GM18502 (cell line): ENCODE data around the gene RPS6KA2.

ENCODE experiments used
- ATAC-seq: cut with Tn5 transposase; IDR thresholded peaks from one replicate; pipeline ENCODE4 v1.9.1; 2021; ENCODE audit warnings: mild to moderate bottlenecking; ENCODE audit not compliant: unreplicated experiment, poor library complexity

RPS6KA2 gene

DNA sequence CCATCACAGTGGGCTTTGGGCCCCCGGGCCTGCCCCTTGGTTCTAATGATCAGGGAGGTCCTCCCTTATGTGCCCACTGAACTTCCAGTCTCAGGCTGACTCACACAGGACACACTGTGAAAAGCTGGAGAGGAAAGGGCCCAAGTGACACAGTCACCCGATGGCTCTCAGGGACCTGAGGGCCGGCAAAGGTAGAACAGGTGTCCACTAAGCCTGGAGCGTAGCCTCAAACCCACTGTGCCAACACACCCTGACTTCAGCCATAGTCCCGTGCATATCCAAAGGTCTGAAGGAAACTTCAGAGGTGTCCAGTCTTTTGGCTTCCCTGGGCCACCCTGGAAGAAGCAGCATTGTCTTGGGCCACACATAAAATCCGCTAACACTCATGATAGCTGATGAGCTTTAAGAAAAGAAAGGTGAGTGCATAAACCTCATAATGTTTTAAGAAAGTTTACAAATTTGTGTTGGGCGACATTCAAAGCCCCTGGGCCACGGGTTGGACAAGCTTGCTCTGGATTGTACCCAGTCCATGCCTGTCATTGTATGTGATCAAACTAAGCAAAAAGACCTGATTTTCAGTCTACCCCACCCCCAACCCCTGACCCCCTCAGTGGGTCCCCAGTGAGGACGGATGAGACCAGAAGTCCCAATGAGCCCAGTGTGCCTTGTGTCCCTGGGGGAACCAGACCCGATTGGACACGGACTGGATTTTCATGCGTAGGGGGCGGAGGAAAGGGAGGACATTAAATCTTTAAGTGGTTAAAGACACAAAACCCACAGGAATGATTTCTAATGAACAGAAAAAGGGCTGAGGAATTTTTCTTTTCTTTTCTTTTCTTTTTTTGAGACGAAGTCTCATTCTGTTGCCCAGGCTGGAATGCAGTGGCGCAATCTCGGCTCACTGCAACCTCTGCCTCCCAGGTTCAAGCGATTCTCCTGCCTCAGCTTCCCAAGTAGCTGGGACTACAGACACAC lies 46.7 kb downstream of the RPS6KA2 start:
- ATAC-seq: no peak

DNA sequence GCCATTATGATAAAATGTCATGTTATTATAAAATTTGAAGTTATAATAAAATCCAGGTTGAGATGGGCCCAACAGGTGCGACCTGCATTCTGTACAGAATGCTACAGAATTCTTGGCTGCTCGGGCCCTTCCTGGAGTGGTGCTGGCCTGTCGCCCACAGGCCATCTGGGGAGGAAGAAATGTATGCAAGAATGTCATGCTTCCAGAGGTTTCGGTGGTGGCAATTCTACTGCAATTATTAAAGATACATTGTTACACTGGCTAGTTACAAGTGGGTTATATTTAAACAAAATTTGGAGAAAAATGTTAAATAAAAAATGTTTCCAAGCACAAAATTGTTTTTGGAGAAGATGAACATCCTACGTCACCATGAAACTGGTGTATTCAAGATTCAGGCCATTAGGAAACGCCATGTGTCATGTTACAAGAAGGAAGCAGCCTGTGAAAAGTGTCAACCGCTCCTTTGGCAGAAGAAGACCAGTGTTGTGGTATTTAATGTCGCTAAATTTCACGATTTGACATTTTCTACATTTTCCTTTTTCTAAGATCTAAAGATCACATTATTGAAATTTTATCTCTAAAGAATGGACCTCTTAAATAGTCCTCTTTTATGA lies 47.7 kb downstream of the RPS6KA2 start:
- no peak for ATAC-seq

- no peak for ATAC-seq
These were observed 48.4 kb downstream of the RPS6KA2 start for GRCh38 chr6:166578536-166579236.

DNA sequence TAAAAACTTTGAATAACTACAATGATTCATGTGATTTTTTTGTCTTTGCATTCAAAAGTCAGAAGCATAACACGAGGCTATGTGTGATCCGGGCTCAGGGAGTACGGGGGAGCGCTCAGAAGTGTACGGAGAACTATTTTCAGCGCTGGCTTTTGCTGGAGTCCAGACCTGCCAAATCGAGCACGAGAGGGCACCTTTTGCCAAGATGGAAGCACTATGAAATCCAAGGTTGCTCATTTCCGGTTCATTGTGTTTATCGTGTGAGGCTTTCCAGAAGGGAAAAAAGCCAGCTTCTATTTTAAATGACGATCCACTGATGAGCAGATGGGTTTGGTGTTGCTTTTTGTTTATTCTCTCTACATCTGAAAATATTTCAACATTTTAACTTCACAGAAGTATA lies 51.8 kb downstream of the RPS6KA2 start:
- ATAC-seq: no peak

GRCh38 chr6:166573511-166574216 lies 53.4 kb downstream of the RPS6KA2 start:
- ATAC-seq: no peak

DNA sequence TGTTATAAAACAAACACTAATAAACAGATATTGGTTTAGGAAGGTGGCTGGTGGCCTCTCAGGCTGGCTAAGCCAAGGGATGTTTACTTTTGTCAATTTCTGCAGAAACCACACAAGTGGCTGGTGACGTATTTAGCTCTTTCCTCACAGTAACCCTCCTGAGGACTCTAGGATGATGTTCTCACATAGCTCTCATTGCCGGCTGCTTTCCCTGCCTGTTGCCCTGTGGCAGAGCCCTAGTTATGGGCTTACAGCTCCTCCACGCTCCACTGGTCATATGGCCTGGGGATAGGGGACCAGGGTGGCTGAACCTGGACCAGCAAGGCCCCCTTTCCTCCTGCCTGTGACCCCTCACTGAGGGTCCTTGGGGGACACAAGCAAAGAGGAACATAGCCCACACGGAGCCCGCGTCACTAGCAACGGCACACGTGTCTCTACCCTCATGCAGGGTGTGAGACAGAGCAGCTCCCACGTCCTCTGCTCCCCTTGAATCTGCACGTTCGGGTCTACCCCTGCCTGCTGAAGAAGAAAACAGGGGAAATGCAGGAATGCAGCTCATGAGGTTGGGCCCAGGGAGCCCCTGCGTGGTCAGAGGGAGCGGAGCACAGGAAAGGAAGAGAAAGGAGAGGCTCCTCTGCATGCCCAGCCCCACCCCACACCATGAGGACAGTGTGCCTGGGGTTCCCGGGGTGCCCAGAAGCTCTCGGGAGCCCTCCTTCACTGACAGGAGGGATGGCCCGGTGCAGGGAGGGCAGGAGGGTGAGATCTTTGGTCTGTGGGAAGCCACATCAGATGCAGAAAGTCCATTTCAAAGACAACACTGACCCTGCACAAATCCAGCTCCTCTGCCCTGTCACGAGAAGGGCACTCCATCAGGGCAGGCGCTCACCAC lies 54.4 kb downstream of the RPS6KA2 start:
- ATAC-seq: no peak

- ATAC-seq: no peak
These were observed 55.9 kb downstream of the RPS6KA2 start for GRCh38 chr6:166570929-166571713.

DNA sequence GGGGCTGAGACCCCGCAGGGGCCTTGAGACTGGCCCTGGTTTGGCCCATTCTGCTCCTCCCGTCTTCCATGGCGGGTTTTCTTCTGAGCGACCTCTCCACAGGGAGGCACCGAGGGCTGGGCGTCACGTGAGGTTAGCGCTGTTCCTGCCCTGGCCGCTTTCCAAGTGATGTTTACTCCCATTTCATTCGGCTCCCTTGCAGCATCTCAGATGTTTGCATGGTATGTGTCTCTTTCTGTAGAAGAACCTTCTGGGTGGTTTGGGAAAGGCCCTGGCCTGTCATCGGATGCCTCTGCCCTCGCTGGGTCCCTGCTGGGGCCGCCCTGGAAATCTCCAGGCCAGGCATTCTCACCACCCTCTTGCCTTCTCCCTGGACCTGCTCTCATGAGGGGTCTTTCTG lies 57.8 kb downstream of the RPS6KA2 start:
- no peak for ATAC-seq

DNA sequence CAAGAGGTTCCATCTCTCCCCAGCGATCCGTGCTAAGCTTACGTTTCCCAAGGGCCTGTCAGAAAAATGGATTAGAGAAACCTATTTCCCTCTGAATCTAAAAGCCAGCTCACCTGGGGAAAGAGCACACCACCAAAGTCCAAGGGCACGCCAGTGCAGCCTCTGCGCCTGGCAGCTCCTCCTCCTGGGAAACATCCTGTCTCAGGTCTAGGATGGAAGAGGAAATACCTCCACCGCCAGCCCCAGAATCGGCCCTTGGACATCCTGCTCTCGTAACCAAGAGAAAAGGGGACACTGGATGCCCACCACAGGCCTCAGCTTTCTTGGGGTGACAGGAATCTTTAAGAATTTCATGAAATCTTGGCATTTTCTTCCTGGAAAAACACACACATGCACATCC lies 59.2 kb downstream of the RPS6KA2 start:
- ATAC-seq: no peak

GRCh38 chr6:166567107-166567506 lies 59.9 kb downstream of the RPS6KA2 start:
- ATAC-seq: no peak

DNA sequence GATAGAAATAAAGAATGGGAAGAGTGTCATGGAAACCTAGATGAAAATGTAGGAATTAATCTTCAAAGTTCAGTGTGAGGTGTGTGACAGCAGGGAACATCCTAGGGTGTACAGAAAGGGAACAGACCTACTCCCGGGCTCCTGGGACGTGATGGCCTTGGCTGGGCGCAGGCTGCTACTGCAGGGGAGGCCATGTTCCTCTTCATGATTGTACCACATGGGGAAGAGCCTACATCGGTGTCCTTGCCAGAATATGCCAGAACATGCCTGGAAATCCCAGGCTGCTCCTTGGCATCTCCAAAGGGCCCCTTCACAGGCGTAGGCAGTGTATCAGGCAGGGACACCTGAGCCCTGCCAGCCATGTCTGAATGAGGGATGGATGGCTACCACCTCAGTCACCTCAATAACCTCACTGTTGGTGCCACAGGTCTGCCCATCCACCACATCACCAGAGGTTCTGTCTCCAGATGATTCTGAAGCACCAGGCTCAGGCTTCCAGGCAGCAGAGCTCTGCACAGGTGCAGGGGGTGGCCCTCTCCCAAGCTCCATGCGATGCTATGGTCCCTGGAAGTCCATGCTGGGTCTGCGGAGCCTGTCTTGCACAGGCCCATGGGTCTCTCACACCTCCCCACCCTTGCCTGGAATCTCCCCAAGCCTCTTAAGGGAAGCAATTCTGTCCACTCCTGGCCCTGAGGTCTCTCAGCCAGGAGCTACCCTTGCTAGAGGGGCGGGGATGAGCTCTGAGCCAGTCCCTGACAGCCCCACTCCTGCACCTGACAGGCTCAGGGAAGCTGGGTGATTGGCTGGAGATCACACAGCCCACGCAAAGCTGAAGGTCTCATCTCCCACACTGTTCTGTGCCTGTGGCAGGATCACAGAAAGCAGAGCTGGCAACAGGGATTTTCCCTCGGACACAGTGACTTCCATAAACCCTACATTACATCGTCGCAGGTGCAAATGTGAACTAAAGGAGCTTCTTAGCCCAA lies 60.7 kb downstream of the RPS6KA2 start:
- ATAC-seq: no peak

GRCh38 chr6:166565084-166565967 lies 61.7 kb downstream of the RPS6KA2 start:
- no peak for ATAC-seq

GRCh38 chr6:166563805-166564204 lies 63.2 kb downstream of the RPS6KA2 start:
- ATAC-seq: no peak

DNA sequence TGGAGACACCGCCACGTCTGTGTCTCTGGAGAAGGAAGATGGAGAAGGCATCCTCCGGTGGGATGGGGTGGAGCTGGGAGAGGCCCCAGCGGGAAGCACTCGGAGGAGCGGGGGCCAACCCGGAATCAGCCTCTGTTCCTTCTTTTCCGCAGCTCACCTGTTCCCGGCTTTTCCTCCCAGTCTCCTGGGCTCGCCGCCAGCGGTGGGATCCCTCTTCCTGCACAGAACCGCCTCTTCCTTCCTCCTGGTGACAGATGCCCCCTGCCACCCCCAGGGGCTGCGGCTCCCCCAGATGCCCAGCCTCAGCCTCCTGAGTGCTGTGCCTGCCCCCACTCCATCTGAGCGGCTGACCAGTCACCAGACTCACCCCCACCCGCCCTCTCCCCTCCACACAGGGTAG lies 63.9 kb downstream of the RPS6KA2 start:
- ATAC-seq: no peak

DNA sequence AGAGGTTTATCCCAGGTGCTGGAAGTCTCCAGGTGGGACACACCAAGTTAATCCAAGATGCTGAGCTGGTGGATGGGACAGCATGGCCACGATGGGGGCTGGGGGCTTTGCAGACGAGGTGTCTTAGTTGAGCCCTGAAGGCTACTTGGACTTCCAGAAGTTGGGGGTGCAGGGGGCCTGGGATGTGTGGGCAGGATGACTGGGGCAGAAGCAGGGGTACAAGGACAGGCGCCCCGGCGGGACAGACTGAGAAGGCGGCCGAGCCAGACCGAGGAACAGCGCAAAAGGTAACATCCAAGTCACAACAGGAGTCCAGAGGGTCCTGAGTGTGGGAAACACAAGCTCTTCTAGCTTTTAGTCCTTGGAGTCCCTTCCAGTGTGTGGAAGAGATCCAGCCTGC lies 64.3 kb downstream of the RPS6KA2 start:
- ATAC-seq: no peak

- ATAC-seq: no peak
These were observed 65.2 kb downstream of the RPS6KA2 start for GRCh38 chr6:166561771-166562359.
